ENCODE measurements around the gene AAK1. TPM values are rescaled to one million over a fixed set of nuclear protein-coding genes. Genes with fewer than 3 reads are reported as not detected.

The AAK1 gene
- total and polyA plus RNA-seq, 7 donors = 5.4 to 35.7 (median 20.7) TPM

Small RNAs within 50 kb of the gene (small RNA-seq; reads per million reads assigned to genes)
- gene RN7SL604P (0 reads per million in 3 donors), gene SNORA36C (0 reads per million in 3 donors)

Other genes starting within 250 kb of the AAK1 start
- gene NFU1, start 206.3 kb downstream of the AAK1 start, total RNA-seq = 10 to 100 TPM; 43.2 to 91.4 (median 74.2) TPM
- gene NFU1, start 206.3 kb downstream of the AAK1 start, polyA plus RNA-seq = 10 to 100 TPM; 51.5 to 61.3 (median 56.4) TPM
- 10 to 100 TPM; 33.3 to 55.8 (median 44.5) TPM for gene ANXA4, start 98.4 kb upstream of the AAK1 start, total RNA-seq
- 100 to 1,000 TPM; 129 to 183 (median 155) TPM for gene ANXA4, start 98.4 kb upstream of the AAK1 start, polyA plus RNA-seq
- 10 to 100 TPM; 10.5 to 15.3 (median 12.9) TPM for gene GMCL1, start 185.9 kb upstream of the AAK1 start, total RNA-seq
- 10 to 100 TPM; 10.7 to 15.0 (median 12.3) TPM for gene GMCL1, start 185.9 kb upstream of the AAK1 start, polyA plus RNA-seq